GM19351 (cell line): ENCODE data around the gene FAM162B.
A peak's percentile ranks its signal among the peaks of the same experiment; 100 is the strongest.
"Not testable (repeated sequence)": the region's sequence is repeated elsewhere in the genome, so short reads cannot be mapped to it uniquely, and the experiment has no call there.

ENCODE experiments used
- ATAC-seq: cut with Tn5 transposase; IDR thresholded peaks from one replicate; pipeline ENCODE4 v1.9.1; 2021; ENCODE audit warnings: mild to moderate bottlenecking, moderate library complexity; ENCODE audit not compliant: unreplicated experiment

Gene FAM162B

DNA sequence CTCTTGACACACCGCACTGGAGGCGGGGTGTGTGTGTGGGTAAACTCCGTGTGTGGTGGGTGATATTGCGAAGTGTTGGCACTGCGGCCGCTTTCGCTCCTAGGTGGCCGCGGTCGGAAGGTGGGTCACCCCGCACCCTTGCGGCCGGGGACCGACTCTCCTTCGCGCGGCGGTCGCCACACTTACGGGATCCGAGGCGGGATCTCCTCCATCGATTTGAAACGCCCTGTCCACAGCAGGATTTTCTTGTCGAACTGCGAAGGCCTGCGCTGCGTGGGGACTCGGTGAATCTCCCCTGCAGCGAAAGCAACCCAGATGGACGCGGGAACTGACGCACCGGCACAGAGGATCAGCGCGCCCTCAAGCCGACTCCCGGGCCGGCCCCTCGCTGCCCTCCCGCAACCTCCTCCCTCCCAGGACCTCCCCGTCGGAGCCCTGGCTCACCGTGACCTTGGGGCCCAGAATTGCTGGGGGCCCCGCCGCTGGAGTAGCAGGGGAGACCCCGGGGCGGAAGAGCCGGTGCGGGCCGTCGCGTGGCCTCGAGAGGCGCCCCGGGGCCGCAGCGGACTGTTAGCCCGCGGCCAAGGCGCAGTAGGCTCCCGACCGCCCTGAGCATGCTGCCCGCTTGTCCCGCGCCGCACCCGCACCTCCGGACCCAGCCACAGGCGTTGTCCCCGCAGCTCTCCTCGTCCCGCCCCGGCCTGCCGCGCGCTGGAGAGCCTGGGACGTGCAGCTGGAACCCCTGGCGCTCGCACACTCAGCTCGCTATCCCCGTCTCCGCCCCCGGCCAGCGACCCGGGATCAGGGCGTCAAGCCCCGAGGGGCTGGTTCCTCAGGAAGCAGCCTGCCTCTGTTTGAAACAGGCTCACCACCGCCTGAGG lies at the start of gene FAM162B:
FAM162B (minus strand) TSS at position 759 of the 881 bp plus-strand sequence; CDS start at position 616, 143 bp downstream.
- no peak for ATAC-seq

DNA sequence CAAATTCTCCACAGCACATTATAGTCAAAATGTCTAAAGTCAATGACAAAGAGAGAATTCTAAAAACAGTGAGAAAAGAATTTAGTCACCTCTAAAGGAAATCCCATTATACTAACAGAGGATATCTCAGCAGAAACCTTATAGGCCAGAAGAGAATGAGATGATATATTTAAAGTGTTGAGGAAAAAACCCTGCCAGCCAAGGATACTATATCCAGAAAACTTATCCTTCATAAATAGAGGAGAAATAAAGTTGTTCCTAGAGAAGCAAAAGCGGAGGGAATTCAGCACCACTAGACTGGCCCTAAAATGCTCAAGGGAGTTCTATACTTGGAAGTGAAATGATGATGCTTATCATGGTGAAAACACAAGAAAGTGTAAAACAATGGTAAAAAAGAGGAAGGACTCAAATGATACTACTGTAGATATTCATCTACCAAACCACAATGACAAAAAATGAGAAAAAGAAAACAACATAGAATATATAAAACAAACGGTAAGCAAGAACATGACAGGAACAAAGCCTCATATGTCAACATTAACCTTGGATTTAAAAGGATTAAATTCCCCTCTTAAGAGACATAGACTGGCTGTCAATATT lies 46.6 kb upstream of the FAM162B start:
- ATAC-seq = no peak

DNA sequence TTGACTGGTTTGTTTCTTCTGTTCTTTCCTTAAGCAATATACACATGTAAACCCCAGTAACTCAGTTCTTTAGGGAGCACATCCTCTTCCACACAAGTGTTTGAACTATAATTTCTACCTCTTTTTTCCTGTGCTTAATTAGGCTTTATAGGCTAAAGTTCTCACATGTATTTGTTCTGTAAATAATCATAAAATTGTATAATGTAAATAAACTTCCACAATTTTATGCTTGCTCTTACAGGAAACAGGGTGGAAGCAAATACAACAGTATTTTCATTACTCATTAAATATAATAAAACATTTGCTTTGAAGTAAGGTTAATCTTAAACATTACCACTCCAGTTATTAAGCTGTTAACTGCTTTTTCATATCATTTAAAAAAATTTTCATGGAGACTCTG lies 36.5 kb upstream of the FAM162B start:
- ATAC-seq = no peak

DNA sequence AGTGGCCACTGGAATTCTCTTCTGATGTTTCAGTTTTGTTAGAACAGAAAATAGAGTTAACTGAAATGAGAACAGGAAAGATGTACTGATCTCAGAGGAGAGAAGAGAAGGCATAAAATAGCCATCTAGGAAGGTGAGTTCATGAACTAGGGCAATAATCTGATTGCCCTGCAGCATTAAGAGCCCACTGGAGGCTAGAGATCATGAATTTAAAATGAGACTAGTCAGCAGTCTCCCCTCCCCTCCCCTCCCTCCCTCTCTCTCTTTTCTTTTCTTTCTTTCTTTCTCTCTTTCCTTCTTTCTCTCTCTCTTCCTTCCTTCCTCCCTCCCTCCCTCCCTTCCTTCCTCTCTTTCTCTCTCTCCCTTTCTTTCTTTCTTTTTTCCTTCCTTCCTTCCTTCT lies 34.4 kb upstream of the FAM162B start:
- ATAC-seq = no peak

DNA sequence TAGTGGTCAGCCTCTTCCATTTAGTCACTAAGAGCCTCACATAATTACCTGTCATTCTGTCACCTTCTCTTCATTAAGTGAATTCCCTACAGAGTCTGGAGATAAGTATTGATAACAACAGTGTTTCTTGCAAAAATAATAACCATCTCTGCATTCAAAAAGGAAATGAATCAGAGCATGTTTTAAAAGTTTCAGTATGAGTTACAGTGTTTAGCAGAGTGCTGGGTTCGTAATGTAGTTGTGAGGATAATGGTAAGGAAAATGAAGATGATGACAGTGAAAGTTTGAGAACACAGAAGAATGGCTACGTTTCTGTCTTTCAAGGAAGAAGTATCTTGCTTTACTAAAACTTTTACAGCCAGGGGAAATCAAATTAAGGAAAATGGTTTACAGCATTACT lies 32.1 kb upstream of the FAM162B start:
- no peak for ATAC-seq

DNA sequence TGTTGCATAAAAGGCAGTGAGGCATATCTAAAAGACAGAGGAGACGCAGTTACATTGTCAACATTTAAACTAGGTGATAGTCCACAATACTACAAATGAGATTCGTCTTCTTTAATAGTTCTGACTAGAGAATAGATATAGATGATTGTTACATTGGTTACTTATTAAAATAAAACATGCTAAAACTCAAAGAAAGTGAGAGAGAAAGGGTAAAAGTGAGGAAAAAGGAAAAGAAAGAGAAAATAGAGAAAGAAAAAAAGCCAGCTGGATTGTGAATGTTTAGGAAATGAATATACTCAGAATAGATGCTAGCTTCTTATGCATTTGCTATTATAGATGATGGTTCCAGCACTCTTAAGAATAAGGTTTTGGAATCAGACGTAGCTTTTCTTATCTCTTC lies 27.7 kb upstream of the FAM162B start:
- no peak for ATAC-seq

DNA sequence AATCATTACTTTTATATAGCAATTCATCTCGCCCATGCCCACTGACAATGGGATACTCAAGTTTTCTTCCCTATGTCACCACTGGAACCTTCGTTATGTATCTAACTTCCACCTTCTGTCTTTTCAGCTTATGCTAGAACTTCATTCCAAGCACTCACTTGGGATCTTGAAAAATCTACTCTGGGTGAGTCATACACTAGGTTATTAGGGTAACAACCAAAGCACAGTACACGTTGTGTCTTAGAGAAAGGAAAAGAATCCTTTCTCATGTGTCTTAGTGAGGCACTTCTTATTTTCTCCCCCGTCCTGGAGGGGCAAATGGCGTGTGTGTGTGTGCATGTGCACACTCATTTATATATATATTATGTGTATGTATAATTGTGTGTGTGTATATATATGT lies 18.3 kb upstream of the FAM162B start:
- ATAC-seq = no peak

DNA sequence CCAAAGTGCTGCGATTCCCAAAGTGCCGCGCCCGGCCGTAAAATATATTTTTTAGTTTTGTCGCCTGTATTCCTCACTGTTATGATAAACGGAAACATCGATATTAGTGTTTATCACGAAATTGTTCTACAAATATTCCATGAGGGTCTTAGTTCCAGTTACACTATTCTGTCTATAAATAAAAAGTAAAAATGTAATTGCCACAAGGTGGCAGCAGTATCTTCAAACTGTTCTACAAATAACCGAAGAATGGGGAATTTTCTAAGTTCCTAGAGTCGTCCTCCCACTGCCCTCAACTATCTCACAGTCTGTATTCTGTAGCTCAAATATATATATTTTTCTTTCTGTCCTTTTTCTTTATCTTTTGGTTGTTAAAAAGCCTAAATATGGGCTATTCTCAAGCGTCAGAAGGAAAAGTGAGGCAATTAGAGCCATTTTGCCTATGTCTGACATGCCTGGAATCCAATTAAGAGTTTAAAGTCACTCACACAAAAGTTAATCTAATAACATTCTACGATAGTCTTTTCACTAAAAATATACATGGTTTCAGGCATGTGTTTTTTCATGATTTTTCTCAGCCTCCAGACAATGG lies 14.2 kb upstream of the FAM162B start:
- ATAC-seq = peak; percentile 84

DNA sequence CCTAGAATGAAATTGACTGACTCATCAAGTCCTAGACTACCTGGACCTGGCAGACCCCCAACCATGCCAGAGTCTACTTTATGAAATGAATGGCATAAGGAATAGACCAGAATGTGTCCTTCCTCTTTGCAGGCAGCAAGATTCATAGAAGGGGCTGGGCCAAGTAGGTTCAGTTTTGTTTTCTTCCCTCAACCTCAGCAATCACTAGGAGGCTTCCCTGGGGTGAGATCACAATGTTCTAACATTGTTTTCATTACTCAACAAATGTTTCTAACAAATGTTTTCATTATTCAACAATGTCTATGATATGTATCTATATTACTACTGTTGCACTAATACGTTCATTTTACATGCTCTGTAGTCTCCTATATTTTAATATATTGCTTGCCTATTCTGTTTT lies 8.4 kb upstream of the FAM162B start:
- no peak for ATAC-seq

DNA sequence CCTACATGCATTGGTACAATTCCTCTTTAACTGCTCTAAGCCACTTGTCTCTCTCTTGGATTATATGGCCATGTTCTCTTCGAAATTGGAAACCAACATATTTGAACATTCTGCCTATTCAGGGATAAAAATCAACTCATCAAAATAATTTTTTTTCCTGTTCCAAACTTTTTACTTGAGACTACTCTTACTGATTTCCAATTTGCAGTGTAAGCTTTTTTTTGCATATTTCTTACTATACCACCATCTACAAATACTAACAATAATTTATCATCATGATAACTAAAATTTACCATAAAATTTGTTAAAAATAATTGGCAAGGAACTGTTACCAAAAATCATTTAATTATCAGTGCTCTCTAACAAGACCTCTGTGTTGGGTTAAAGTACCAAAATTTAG lies 6.9 kb upstream of the FAM162B start:
- ATAC-seq = no peak

DNA sequence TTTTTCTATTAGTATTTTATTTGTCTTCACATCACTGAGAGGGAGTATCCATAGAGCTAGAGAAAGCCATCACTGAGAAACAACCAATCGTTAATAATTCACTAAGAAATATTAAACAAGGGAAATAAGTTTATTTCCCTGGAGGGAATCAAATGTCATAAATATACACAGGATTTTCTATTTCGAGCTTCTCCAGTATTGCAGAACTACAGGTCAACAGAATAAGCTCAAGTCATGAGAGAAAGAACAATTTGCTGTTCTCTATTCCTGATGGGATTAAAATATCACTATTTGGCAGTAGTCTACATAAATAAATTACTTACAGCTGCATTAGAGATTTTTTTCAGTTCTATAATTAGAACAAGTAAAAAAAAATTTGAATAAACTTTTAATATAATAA lies 2.2 kb upstream of the FAM162B start:
- ATAC-seq = no peak

DNA sequence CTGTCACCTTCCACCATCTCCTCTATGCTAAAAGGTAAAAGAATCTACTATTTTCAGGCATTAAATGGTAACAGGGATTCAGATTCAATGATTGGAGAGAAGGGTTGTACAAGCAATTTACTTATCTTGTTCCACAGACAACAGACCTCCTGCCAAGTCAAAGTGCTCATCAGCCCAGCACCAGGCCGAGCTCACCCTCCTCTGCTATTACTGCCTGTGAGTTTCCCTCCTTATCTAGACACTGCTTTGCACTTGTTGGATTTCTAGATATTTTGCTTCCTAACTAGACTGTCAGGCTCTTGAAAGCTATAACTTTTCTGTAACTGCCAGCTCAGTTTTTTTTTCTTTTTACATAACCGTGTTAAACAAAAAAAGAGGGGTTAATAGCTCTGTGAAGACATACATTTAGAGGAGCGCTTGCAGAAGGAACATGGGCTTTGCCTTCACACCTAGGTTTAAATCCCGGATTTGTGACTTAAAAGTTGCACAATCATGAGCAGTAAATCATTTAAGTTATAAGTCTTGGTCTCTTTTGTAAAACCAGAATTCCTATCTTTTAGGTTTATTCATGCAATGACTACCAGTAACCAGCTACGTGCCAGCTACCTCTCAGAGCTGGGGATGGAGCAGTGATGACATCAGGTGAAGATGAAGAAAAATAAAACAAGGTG lies 1.1 kb upstream of the FAM162B start:
- no peak for ATAC-seq

DNA sequence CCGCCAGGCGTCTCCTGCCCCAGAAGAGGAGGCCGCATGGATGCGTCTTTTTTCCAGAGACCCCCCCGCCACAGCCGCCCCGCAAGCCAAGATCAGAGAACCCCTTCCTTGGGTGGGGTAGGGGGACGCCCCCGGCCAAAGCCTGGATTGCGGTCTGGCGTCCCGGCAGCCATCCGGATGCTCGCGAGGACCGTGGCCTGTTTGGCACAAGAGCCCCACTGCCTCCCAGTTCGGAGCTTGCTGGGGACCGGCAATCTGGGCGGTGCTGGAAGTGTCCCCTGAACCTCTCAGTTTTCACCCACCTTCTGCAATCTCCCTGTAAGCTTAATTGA lies 924 bp downstream of the FAM162B start:
- no peak for ATAC-seq

DNA sequence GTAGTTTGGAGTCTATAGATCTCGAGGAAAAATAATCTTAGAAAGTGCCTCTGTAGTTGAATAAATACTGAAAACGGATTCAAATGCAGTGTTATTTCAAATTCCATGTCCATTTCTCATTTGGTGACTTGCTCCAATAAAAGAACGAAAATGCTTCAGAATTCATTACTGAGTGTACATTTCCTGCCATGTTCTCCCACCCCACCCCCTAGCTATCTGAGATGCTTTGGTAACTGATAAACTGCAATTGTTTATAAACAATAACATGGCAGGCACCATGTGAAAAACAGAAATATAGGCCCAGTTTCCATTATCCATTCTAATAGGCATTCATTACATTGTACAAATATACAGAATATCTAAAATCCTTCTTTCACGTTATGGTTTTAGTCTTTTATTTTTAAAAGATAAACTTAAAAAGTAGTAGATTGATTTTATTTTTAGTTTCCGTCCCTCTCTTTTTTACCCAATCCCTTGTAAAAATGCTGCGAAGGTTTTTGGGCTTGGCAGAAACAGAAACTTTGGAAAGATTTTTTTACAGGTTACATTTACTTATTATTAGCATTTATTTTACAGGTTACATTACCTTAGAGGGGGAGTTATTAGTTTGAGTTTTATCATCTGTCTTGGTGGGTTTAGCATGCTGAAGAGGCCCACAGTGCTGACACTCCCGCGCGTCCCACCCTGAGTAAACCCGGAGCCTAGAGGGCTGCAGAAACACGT lies 1.5 kb downstream of the FAM162B start:
- no peak for ATAC-seq

DNA sequence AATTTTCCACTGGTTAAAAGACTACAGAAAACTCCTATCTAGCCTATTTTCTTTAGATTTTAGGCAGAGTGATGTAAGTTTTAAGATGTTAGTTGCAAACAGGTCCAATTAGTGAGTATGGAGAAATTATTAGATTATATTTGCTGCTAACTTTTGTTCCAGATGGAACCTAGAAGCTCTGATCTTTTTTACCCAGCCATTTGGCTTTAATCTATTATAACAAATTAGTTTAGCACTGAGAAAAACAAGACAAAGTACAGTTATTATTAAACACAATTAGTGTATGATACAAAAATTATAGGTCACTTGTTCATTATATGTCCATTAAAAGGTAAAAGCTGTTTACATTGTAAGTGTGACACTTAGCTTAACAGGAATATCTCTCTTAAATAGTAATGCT lies 2.5 kb downstream of the FAM162B start:
- no peak for ATAC-seq

DNA sequence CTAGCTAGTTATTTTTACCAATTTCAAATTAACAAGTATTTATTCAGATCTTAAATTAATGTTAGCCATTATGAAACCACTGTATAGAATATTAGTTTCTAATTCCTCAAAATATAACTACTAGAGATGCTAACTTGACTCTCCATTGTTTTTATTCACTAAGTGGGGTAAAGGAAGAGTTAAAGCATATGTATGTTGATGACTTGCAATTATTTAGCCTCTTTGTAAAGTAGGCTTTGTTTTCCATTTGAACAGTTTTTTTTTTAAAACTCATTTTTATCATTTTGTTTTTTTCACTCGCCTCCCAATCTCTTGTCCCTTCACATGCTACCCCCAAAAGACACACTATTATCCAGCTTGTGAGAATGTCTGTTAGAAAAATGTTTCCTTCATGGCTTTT lies 3.3 kb downstream of the FAM162B start:
- ATAC-seq = no peak

DNA sequence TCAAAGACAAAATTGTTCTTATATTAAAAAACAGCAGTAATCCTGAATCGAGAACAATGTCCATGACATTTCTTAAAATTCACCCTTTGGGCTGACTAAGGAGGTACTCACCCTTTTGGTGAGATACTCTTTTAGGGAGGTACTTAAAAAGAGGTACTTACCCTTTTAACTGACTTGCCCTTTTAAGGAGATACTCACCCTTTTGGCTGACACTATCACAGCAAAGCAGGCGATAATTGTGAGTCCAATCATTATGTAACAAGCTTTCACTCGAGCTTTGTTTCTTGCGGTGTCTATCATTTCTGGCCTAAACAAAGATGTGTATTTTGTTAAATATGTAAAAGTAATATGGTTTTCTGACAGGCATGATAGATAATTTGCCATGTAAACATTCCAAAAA lies 3.7 kb downstream of the FAM162B start:
- no peak for ATAC-seq

DNA sequence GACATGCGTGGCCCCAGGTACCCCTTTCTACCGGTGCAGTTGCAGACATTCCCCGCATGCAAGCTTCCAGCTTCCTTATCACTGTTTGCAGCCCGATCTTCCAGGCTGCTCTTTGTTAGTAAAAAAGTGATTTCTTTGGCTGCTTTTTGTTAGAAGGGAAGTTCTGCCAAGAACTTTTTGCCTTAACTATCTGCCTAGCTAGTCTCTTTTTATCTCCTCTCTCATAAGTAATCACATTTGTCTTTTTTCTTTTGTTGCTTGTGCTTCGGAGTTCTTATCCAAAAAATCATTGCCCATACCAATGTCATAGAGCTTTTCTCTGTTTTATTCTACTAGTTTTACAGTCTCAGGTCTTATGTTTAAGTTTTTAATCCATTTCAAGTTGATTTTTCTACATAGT lies 20.3 kb downstream of the FAM162B start:
- no peak for ATAC-seq

DNA sequence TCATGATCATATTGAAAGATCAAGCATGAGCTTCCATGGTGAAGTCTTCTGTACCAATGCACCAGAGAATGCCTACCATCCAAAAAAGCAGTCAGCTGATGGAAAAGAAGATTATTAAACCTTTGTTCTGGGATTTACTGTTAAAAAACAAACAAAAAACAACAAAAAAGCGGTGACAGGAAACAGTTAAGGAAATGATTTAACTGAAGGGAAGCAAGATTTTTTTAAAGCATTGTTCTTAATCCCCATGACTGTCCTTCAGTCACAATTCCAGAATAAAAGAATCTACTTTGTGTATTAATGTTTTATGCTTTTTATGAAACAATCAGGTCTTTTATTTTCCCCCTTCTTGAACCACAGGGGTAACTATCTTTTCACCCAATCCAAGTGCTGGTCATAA lies 23.9 kb downstream of the FAM162B start:
- ATAC-seq = no peak

DNA sequence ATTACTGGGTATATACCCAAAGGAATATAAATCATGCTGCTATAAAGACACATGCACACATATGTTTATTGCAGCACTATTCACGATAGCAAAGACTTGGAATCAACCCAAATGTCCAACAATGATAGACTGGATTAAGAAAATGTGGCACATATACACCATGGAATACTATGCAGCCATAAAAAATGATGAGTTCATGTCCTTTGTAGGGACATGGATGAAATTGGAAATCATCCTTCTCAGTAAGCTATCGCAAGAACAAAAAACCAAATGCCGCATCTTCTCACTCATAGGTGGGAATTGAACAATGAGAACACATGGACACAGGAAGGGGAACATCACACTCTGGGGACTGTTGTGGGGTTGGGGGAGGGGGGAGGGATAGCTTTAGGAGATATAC lies 25.0 kb downstream of the FAM162B start:
- not testable (repeated sequence) for ATAC-seq

DNA sequence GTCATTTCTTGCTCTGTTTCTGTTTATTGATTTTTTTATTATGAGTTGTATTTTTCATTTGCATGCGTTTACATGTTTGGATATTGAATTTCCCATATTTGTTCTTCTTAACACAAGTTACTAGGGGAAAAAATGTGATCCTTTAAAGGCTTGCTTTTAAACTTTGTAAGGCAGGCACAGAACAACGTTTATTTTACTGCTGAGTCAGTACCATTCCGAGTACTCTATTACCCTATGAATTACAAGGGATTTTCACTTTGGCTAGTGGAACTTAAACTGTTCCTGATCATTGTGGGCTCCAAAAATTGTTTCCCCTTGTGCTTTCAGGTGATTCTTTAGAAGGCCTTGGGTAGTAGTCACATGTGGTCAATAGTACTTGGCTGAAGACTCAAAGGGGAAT lies 28.5 kb downstream of the FAM162B start:
- ATAC-seq = no peak
